ENCODE measurements around the gene MRPL1.

MRPL1 gene

DNA sequence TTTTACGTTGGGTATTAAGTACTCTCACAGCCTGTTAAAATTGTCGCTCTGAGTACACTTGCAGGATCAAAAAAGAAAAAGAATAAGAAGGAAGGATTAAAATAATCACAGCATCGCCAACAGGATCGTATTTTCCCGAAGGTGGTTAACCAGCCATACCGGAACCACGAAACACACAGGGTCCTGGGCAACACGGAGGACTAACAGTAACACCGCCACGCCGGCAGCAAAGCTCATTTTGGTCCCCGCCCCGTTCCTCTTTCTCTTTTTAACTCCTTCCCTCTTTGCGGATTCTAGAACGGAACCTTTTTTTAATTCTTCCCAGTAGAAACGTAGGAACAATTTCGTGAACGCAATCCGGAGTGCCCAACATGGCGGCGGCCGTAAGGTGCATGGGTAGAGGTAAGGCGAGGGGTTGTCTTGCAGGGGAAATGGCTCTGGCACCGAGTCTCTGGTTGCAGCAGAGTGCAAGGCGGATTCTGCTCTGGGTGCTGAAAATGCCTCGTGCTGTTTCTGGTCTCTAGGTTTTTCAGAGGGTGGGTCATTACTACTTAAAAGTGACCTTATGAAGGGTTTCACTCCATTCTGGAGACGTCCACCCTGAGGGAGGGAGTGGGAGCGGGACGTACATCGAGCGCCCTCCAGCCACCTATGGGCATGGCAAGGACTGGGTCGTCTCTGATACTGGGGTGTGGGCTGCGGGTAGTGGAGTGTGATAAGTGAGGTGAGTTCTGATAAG, at the start of gene MRPL1:
Gene MRPL1 (plus strand): TSS at position 353 of the 739 bp plus-strand sequence. CDS start 19 bp downstream, at position 372.
- peak; percentile 93 for DNase-seq

DNA sequence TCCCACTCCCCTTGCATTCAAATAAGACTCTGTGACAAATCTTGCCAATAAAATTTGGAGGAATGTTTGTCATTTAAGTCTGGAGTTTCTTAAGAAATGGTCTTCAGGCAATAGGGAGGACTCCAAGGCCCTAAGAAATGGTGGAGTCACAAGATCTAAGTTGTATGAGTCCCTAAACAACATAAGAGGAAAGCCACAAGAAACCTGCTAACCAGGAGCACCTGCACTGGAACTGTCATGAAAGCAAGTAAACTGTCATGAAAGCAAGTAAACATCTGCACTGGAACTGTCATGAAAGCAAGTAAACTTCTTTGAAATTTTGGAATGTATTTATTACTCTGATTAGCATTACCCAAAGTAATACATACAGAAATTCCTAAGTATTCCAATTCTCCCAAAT, 47.0 kb upstream of the MRPL1 start:
- no peak for DNase-seq

DNA sequence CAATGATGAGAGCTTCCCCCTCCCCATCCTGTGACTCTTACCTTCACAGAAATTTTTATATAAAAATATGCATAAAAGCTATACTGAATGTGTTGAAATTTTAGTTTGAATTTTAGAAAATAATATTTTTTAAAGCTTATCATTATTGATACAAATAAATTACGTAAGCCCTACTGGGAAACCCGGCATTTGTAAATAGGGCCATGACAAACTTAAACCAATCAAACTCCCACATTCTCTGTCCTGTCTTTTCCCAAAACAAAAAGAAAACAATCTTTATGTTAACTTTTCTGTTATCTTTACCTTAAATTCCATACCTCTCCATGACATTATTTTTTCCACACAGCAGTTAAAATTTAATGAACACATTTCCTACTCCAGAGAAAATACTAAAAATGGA, 46.1 kb upstream of the MRPL1 start:
- DNase-seq: no peak

DNA sequence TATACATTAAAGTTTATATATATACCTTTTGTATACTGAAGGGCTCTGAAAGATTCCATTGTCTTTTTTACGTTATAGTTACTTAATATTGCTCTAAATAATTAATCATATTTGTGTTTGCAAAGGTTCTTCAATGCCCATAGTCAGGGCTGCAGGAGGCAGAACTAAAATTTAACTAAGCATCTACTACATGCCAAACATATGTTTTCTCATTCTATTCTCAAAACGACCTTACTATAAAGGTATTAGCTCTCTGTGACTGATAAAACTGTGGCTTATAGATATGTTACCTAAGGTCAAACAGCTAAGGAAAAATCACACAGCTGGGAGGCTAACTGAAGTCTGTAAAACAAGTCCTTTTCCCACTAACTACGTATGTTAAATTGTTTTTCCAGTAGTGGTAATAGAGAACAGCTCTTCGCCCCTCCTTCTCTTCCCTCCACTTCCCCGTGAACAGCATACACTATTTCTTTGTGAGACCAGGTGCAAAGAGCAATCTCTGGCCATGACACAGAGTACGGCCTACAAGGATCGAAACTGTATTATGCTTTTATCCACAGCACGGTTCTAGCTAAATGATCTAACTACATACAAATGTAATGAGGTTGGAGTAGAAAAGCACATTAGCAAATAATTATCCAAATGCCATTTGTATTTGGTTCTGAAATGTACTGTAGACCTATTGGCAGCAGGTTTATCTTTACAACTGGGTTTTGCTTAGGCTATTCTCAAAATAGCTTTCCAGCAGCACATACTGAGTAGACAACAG, 45.1 kb upstream of the MRPL1 start:
- DNase-seq: peak; percentile 11

DNA sequence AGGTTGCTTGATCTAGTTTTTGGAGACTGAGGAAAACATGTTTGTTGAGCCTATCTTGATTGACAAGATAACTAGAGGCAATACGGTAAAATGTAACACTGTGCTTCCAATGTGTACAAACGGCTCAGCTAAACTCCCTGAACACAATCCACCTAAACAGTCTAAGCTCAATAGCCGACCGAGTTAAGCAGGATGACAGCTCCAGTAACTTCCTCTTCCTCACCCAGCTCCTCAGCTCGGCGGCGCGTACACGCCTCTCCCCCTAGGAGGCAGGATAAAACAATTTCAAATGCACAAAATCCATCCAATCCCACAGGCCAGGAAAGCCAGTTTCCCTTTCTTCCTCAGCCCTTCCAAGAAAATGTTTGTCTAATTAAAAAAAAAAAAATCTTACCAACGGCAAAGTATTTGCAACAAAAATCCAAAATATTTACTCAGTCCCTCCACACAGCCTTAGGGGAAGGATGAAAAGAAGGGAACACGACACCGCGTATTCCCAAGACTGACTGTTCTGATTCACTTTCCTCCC, 44.5 kb upstream of the MRPL1 start:
- peak; percentile 89 for DNase-seq

DNA sequence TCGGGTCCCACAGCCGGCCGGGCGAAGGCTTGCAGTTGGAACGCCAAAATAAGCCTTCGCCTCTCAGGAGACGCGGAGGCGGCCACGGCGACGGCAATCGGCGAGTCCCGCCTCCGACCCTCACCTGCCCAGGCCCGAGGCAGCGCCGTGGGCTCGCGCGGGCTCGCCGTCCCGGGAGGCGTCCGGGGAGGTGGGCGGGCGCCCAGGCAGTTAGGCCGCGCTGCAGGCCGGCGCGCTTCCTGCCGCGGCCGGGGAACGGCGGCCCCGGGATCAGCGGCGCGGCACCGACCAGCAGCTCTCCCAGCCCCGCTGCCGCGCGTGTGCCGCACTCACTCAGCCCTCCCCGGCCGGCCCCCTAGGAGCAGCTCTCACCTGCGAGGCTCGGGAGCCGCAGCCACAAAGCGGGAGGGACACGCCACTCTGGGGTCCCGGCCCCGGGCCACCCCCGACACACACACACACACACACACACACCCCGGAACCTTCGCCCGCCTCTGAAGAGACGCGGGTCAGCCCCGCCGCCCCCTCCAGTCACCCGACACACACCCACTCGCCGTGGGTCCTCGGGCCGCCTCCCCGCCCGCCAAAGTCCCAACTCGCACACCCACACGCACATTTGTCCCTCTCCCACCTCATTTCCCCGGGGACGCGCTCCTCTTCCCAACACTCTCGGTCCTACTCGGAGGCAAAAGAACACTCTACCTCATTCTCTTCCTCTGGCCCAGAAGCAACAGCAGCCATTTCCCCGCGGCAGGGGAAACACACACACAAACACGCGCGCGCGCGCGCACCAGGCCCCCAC, 43.8 kb upstream of the MRPL1 start, which contains the start of gene CNOT6L:
Gene CNOT6L (minus strand): TSS at position 767 of the 802 bp plus-strand sequence. CDS start 60 bp downstream, at position 707.
- DNase-seq: peak; percentile 87

DNA sequence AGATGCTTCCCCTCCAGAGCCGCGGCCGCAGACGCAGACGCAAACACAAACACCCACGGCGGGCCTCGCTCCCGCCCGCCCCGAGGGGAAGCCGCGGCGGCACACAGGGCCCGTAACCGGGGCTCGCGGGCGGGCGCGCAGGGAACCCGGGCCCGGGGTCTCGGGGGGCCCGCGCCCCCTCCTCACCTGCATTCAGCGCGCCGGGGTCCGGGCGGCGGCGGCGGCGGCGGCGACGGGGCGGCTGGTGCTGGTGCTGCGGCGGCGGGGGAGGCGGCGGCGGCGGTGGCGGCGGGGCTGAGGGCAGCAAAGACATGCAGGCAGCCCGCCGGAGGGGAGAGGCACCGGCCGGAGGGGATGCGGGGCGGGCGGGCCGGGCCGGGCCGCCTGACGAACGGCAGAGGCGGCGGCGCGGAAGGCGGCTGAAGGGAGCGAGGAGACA, 43.2 kb upstream of the MRPL1 start:
- no peak for DNase-seq

DNA sequence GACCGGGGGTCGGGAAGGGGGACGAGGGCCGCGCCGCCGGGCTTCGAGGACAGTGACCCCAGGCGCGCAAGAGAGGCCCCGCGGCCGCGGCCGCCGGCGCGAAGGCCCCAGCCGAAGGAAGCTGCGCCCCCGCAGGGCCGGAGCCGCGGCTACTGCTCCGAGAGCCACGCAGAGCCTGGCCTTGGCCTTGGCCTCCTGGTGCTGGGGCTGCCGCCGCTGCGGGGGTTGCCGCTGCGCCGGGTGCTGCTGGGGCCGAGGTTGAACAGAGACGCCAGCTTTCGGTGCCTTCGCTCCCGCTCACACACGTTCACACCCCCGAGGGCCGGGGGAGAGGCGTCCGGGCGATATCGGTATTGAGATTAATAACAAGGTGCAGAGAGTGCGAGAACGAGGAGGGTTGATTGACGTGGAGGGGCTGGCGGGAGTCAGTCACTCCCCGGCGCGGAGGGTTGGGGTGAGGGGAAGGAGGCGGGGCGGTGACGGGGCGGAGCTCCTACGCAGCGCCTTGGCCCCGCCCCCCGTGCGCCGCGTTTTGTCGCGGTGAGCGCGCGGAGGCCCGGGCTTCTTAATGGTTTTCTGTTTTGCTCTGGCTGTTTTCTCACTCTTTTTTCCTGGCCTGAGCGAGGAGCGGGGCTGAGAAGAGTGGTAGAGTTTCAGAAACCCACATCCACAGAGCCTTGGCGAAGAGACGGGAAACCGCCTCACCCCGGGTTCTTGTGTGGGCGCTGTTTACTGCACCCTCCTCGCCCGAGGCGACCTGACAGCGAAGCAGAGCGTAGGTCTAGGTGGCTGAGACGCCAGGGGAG, 42.6 kb upstream of the MRPL1 start:
- DNase-seq: peak; percentile 97

DNA sequence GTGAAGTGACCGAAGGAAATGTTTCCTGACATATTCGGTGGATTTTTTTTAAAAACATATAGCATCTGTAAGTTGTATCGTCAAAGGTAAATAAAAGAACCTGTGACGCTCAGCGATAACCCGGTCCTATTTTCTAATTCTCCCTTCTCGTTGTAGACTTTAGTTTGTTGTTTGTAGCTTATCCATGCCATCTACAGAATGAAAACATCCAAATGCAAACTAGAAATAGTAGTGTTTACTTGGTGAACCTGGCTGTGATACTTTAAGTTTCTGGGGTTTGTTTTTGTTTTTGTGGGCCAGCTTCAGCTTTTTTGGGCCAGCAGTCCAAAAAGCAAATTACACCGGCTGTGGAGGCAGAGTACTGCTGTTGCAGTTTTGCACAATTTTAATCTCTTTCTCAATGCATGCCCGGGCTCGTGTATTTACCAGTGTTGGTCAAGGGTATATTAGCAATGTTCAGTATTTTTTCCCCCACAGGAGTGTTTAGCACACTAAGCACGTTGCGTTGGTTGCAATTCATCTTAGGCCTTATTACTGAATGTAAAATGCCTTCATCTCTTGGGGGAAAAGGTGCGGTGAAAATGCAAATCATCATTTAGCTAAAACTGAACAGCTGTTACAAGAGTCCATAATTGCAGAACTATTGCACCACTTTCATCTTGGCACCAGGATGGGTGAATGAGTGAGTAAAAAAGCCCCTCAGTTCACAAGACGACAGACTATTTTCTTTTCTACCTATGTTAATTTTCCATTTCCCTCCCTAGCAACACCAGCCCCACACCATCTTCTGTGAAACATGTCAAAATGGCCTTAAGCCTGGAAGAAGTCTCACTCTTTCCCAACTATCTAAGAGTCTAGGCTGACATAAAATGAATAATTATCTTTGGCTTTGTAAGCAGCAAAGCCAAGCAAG, 41.7 kb upstream of the MRPL1 start:
- DNase-seq: peak; percentile 6

DNA sequence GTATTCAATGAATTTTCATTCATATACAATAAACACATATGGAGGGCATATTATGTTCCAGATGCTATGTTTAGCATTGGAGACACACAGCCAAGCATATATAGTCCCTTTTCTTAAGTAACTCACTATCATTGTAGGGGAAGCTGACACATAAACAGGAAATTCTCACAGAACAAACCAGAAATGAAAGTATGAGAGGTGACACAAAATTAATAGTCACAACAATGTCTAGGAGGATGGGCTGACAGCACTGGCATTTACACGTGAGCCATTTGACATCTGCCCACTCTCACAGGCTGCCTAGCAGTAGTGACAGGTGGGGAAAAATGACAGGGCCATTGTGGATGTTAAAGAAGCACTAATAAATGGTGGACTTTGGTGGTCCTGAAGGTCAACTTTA, 40.9 kb upstream of the MRPL1 start:
- no peak for DNase-seq

DNA sequence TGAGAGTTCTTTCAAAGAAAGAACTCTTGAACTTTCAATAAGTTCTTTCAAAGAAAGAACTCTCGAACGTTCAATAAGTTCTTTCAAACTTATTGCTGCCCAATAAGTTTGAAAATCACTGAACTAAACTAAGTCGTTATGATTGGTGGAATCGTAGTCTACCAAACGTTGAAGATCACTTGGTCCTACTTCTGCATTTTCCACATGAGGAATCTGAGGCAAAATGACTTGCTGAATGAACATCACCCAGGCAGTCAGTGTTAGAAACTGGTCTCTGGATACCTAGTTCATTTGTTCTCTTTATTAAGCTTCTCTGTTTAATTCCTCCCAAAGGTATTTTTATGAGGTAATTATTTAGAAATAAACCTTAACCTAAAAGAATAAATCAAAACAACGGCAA, 36.4 kb upstream of the MRPL1 start:
- DNase-seq: no peak

DNA sequence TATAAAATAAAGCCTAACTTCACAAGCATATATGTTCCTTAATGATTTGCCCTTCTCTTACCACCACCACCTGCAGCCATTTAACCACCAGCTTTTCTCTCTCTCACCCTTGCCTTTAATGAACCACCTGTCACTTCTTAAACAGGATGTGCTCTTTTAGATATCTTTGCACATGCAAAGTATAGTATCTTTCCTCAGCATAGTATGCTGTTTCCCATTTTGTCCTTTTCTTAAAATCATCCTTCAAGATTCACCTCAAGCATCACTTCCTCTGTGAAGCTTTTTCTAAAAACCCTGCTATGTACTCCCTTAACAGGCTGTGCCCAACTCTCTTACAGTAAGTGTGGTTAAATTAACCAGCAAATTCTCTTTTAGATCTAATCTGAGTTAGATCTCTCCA, 35.3 kb upstream of the MRPL1 start:
- no peak for DNase-seq

DNA sequence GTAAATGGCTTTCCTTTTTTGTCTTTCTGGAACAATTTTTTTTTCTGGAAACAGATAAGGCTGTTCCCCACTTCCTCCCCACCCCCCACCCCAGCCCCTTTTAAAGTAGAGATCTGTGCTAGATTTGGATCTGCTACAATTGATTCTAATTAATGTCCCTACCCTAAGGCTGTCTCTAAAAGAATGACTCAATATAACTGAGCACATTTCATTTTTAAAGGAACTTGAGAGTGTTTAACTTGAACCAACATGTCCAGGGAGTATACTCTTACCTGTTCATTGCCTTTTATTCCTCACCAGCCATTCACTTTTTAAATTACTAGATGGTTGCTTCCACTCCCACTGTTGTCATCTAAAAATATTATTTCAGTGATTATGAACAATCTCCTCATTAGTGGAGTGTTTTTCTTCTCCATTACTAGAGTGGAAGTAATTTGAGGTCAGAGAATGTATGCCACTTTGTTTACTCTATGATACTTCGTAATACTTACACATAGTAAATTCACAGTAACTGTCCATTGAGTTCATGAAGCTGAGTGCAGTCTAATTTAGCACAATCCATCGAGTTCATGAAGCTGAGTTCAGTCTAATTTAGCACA, 29.4 kb upstream of the MRPL1 start:
- peak; percentile 34 for DNase-seq

DNA sequence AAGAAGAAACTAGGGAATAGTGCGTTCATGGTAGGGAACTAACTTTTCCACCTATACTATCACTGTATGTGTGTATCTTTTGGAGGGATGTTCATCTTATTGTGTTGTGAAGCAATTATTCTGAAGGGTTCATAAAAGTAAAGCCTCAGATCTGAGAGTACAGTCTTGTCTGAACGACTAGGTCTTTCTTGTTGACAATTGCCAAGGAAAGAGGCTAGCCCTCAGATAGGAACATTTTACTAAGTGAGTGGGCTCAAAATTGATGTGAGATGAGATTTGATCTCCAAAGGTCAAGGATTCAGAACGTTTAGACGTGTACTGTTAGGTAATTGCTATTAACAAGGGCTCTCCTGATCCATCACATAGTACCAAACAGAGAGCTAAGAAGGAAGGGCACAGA, 28.2 kb upstream of the MRPL1 start:
- DNase-seq: no peak

DNA sequence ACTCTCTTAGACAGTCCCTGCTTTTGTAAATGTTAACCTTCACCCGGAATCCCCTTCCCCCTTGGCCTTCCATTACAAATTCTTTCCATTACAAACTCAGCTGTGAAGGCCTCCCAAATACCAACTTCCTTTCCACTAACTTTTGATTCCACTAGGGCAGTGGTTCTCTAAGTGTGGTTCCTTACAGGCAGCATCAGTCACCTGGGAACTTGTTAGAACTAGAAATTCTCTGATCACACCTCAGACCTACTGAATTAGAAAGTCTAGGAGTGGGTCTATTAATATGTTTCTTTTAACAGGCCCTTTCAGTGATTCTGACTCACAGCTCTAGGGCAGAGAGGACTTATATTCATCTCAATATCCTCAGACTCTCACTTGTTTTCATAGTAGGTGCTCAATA, 19.0 kb upstream of the MRPL1 start:
- no peak for DNase-seq

DNA sequence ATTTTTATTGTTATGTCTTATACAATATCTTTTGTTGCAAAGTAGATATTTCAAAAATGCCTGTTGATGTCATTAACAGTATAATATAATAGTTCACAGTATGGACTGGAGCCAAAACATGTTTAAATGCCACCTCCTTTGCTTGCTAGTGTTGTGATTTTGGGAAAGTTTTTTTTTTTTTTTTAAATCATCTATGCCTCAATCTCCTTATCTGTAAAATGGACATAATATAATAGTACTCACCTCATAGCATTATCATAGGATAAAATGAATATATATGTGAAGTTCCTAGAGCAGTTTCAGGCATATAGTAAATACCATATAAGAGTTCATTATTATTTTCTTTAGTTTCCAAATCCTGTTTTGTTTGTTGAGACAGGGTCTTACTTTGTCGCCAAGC, 18.3 kb upstream of the MRPL1 start:
- DNase-seq: no peak

DNA sequence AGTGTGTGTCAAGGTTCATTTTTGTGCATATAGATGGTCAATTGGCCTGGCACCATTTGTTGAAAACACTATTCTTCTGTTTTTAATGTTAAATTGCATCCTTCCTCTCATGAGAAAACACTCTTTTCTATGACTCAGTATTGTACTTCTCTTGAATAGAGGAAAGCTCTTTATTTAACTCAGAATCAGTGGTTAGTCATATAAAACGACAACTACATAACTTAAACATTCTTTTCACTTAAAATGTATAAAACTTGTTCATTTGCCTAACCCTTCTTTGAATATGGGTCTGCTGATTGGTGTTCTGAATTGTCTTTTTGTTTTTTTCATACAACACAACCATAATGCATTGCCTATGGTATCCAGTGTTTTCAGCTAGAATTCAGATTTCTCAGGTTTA, 17.2 kb upstream of the MRPL1 start:
- DNase-seq: no peak

DNA sequence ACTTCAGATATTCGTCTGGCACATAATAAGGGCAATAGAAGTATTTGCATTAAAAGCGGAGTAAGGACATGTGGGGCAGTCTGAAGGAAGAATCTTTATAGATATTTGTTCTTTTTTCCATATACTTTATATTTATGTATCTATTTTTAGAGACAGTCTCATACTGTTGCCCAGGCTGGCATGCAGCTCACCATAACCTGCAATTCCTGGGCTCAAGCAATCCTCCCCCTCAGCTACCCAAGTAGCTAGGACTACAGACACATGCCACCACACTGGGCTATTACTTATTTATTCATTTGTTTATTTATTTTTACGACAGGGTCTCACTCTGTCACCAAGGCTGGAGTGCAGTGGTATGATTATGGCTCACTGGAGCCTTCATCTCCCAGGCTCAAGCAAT, 16.7 kb upstream of the MRPL1 start:
- DNase-seq: no peak

DNA sequence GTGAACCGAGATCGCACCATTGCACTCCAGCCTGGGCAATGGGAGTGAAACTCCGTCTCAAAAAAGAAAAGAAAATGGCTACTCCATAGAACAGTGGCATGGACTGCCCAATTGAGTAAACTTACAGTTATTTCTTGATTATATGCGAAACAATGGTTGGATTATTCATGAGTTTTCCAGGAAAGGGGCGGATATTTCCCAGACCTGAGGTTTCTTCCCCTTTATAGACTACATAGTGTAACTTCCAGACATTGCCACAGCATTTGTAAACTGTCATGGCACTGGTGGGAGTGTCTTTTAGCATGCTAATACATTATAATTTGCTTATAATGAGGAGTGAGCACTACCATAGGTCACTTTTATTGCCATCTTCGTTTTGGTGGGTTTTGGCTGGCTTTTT, 14.1 kb upstream of the MRPL1 start:
- no peak for DNase-seq

DNA sequence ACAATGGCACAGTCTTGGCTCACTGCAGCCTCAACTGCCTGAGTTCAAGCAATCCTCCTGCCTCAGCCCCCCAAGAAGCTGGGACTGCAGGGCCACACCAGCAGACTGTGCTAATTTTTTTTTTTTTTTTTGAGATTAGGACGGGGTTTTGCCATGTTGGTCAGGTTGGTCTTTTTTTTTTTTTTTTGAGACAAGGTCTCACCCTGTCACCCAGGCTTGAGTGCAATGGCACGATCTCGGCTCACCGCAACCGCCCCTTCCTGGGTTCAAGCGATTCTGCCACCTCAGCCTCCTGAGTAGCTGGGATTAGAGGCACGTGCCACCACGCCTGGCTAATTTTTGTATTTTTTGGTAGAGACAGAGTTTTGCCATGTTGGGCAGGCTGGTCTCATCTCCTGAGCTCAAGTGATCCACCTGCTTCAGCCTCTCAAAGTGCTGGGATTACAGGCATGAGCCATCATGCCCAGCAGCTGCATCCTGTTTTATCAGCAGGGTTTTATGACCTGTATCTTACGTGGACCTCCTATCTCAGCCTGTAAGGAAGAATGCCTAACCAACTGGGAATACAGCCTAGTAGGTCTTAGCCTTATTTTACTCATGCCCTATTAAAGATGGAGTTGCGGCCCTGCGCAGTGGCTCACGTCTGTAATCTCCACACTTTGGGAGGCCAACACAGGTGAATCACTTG, 13.2 kb upstream of the MRPL1 start:
- DNase-seq: no peak

Measured in retina (tissue), 1 donor.